SW480 (cell line): ENCODE results near the gene DCBLD2.
A peak's percentile ranks its signal among the peaks of the same experiment; 100 is the strongest.

Experiments
- DNase-seq: peaks from one replicate; pipeline ENCODE4 v3.0.0-alpha.2; 2016; ENCODE audit warnings: low spot score

The DCBLD2 gene

GRCh38 chr3:98829246-98829832 lies 72.2 kb downstream of the DCBLD2 start:
- peak; percentile 34 for DNase-seq

GRCh38 chr3:98827221-98827920 lies 74.1 kb downstream of the DCBLD2 start:
- DNase-seq, result no peak

- no peak for DNase-seq
These were observed 75.4 kb downstream of the DCBLD2 start for GRCh38 chr3:98826126-98826525.

DNA sequence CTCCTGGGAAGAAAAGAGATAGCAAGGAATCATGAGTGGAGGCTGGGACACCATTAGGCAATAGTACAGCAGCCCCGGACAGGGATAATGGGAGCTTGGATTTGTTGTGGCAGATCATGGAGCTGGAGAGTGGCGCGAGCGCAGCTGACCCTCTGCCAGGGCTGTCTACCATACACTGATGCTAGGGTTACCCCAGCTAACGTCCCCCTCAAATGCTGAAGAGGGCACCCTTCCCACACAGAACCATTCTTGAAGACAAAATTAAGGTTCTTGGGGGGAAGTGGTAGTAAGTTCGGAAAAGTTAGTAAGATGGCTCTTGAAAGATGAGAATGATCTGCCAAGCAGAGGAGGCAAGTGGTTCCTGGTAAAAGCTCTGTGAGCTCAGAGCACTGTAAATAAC lies 77.2 kb downstream of the DCBLD2 start:
- DNase-seq, result no peak

DNA sequence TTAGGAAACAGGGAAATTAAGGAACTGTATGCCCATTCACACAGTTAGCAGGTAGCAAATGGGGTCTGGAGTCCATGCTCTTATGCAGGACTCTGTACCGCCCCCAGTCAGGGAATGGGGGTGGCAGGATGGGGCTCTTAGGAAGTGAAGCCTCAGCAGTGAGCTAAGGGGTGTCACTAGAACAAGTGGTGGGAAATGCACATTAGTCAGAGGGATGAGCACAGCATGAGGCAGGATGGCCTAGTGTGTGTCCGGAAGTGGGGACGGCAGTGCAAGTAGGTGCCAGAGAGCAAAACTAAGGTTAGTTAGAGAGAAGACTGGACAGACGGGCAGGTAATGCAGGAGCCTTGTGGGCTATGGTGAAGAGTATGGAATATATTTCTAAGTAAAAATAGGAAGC lies 77.7 kb downstream of the DCBLD2 start:
- no peak for DNase-seq

DNA sequence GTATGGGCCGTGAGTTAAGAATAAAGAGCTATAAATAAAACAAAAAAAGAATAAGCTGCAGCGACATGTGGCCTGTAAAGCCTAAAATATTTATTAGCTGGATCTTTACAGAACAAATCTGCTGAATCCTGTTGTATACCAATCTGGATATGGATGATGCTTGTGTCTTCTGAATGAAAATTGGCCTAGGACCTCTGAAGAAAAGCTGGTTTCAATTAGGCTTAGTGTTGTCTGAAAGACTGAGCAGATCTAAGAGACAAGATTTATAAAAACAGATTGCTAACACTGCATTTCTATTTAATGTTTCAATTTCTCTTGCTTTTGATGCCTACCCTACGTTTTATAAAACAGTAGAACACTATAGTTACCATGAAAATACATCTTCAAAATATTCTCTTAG lies 80.4 kb downstream of the DCBLD2 start:
- DNase-seq, result no peak

- peak; percentile 73 for DNase-seq
These were observed 83.9 kb downstream of the DCBLD2 start for GRCh38 chr3:98817547-98818041.

DNA sequence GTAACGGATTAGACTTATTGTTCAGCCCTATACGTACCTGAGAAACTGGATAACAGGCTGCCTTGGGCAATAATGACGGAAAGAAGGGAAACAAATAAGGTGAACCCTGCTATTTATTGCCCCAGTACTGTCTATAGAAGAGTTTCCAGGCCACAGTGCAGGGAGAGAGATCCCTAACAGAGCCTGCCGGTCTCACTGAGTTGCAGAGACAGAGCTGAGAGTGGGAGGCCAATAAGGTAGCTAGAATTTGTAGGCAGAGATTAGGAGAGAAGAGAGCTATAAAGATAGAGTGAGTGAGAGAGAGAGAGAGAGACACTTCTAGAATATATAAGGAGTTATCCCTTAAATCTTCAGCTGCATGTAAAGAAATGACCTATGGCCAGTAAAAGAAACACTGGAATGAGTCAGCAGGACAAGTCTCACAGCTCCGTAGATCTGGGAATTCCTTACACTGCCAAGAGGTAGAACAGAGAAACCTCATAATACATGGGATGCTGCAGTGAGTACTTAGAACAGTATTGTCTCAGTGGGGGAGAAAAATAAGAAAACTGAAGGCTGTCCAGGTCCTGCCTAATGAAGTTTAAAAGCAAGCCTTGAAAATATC lies 86.6 kb downstream of the DCBLD2 start:
- no peak for DNase-seq

GRCh38 chr3:98812851-98813374 lies 88.6 kb downstream of the DCBLD2 start:
- DNase-seq, result peak; percentile 59

DNA sequence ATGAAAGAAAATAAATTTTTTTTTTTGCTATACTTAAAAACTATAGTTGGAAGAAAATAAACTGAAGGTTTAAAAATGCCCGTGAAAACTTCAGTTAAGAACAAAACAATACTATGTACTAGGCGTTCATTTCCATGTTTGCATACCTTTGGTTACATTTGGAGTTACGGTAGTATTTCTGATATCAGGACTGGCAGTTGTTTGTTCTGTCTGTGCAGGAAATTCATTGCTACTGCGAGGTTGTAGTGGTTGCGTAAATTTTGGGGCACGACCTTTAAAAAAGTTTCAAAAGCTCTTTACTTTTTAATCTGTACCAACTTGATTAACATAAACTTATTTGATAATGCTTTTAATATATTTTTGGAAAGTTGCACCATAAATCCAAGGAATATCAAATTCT lies 90.4 kb downstream of the DCBLD2 start:
- DNase-seq, result no peak

DNA sequence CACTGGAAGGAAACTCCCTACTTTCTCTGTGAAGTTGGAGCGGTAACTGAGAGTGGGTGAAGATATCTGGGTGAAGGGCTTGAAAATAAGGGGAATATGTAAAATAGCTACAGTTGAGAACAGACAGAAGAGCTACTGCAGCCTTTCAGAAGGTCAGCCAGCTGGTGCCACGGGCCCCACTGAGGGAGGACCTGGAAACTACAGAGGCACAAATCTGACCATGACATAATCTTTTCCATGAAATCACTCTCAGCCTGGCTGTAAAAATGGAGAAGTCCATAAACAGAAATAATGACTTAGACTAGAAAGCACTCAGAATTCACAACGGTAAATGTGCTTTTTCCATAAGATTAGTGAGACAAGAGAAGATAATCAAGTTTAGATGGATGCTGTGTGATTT lies 91.9 kb downstream of the DCBLD2 start:
- DNase-seq, result no peak

- no peak for DNase-seq
These were observed 93.4 kb downstream of the DCBLD2 start for GRCh38 chr3:98808071-98808470.

DNA sequence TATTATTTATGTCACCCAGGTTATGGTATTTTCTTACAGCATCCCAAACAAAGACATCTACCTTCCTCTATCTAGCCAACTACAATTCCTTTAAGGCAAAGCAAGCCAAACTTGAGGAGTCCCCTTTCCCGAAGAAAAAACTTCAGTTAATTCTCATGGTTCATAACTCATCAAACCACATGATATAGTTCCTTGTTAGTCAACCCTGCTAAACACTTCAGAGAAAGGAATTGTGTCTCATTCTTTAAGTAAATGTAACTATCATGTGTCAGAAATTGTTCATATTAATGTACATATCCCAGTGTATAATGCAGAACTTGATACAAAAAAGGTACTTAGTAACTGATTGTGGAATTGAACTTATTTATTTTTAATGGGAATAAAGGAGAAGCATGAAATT lies 93.9 kb downstream of the DCBLD2 start:
- DNase-seq, result no peak

DNA sequence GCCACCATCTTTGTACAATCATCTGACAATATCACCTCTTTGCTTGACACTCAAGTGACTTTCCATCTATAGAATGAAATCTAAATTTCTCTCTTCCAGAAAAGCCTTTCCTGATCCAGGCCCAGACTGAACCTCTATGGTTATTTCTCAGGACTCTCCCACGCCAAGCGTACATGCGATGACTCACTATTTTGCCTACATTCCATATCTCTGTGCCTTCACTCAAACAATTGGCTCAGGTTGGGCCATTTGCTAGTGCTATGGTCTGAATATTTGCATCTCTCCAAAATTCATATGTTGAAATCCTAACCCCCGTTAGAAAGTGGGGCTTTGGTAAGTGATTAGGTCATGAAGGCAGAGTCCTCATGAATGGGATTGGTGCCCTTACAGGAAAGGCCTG lies 94.5 kb downstream of the DCBLD2 start:
- no peak for DNase-seq

DNA sequence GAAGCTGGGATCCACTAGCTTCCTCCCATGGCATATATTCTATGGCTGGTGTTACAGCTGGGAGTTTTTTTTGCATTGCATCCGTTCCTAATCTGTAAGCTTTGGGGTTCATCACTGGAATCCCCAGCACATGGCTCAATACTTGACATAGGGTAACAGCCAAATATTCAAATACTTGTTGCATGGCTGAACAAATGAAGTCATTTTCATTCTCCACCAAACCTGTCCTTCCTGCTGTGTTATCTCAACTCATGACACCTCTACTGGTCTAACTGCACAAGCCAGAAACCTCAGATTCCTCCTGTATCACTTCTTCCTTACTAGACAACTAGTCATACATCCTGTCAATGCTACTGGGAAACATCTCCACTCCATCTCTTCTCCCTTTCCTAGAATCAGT lies 95.0 kb downstream of the DCBLD2 start:
- no peak for DNase-seq

DNA sequence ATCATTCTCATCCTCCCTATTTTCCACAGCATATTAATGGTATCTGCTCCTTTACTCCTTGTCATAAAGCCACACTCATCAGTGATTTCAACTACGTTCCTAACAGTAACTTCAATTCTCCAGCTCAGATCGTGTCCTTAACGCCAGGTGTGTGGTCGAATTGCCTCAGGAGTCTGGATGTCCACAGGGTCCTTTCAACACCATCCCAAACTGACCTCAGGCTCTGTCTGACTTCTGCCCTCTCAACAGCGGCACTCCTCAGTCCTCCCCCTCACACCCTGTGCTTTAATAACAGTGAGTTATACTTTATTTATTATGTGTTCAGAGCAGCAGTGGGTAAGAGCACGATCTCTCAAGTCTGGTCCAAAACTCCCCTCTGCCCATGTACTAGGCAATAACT lies 95.9 kb downstream of the DCBLD2 start:
- DNase-seq, result no peak

- no peak for DNase-seq
These were observed 100.3 kb downstream of the DCBLD2 start for GRCh38 chr3:98801043-98801747.

GRCh38 chr3:98800401-98800800 lies 101.1 kb downstream of the DCBLD2 start:
- no peak for DNase-seq

DNA sequence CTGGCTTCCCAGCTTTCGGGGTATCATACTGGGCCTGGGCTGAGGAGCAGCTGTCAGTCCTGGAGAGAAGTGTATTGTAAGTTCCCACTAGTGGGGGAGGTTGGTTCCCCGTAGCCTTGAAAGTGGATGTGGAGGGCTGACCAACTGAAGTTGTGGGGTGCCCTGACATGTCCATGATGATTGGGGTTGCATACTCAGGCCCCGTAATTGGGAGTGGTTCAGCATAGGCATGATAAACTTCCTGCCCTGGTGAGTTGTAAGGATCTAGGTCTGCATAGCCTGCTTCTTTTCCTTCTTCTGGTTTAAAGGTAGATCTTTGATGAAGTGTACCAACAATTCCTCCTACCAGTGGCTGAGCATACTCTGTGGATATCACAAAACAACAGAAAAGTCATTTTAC lies 102.0 kb downstream of the DCBLD2 start:
- no peak for DNase-seq

DNA sequence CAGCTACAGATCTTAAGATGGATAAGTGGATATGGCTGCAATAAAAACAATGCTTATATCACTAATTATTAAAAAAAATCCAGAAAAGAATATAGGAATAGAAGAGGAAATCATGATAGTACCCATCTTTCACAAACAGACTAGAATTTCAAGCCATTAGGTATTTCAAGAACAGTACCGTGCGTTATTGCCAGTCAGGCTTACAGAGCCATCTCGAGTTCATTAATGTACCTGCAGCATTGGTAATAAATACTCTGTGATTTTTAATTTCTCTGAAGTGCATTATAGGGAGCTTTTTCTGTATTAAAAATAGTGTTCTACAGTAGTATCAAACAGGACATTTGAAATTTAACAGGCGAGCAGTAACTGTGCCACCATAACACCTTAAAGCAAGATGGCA lies 102.7 kb downstream of the DCBLD2 start:
- no peak for DNase-seq

- no peak for DNase-seq
These were observed 103.6 kb downstream of the DCBLD2 start for GRCh38 chr3:98797905-98798304.

DNA sequence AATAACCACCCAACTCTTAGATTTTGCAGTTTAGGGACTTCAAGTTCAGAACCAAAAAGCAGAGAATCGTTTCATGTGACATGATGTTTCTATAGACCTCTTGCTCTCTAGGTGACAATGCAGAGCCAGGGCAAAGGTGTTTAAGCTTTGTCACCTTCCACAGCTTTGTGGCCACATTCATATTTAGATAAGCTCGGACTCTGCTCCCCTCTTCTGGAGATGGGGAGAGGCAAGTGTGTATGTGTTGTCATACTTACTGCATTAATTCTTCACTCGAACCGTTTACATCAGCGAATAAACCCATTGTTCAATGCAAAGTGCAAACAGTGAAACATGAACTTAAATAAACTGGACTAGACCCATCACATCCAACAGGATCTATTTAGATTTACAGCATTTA lies 105.2 kb downstream of the DCBLD2 start:
- no peak for DNase-seq

GRCh38 chr3:98793971-98794370 lies 107.5 kb downstream of the DCBLD2 start:
- DNase-seq, result no peak
